GM23248 (cell line): ENCODE data around the gene FZD7. TPM values are rescaled to one million over a fixed set of nuclear protein-coding genes. Genes with fewer than 3 reads are reported as not detected.

Experiments used
- DNase-seq: peaks from one replicate; pipeline ENCODE4 v3.0.0-alpha.2; 2015
- H2AFZ ChIP-seq: fragments of 200-600 bp; sonication (generic); 2 replicates; pipeline ENCODE4 v1.6.1; 2016; ENCODE audit warnings: antibody characterized with exemption
- H3F3A ChIP-seq: fragments of 200-600 bp; sonication (generic); 2 replicates; pipeline ENCODE4 v1.6.1; 2016; ENCODE audit warnings: mild to moderate bottlenecking, antibody characterized with exemption, mixed run types; ENCODE audit not compliant: insufficient read depth
- H3K27ac ChIP-seq: fragments of 200-600 bp; sonication (generic); 2 replicates; pipeline ENCODE4 v1.5.1; 2016; ENCODE audit warnings: mild to moderate bottlenecking
- H3K27me3 ChIP-seq: fragments of 200-600 bp; sonication (generic); replicated peaks from 2 replicates; pipeline ENCODE4 v1.6.1; 2016; ENCODE audit warnings: mild to moderate bottlenecking; ENCODE audit not compliant: insufficient read depth
- H3K36me3 ChIP-seq: fragments of 200-600 bp; sonication (generic); 2 replicates; pipeline ENCODE4 v1.6.1; 2016; ENCODE audit warnings: low read depth, mild to moderate bottlenecking
- H3K4me1 ChIP-seq: fragments of 200-600 bp; sonication (generic); 2 replicates; pipeline ENCODE4 v1.6.1; 2016; ENCODE audit warnings: mild to moderate bottlenecking; ENCODE audit not compliant: insufficient read depth
- H3K4me2 ChIP-seq: fragments of 200-600 bp; sonication (generic); one replicate; pipeline ENCODE4 v1.6.1; 2016; ENCODE audit warnings: mild to moderate bottlenecking; ENCODE audit not compliant: unreplicated experiment
- H3K4me3 ChIP-seq: fragments of 200-600 bp; sonication (generic); 2 replicates; pipeline ENCODE4 v1.5.1; 2016; ENCODE audit warnings: mild to moderate bottlenecking
- H3K79me2 ChIP-seq: fragments of 200-600 bp; sonication (generic); 2 replicates; pipeline ENCODE4 v1.6.1; 2016; ENCODE audit warnings: mild to moderate bottlenecking; ENCODE audit not compliant: insufficient read depth
- H3K9ac ChIP-seq: fragments of 200-600 bp; sonication (generic); 2 replicates; pipeline ENCODE4 v1.6.1; 2016; ENCODE audit warnings: mild to moderate bottlenecking
- H3K9me2 ChIP-seq: fragments of 200-600 bp; sonication (generic); 2 replicates; pipeline ENCODE4 v1.6.1; 2016; ENCODE audit warnings: mixed run types, mild to moderate bottlenecking, moderate library complexity; ENCODE audit not compliant: insufficient read depth
- H3K9me3 ChIP-seq: fragments of 200-600 bp; sonication (generic); one replicate; pipeline ENCODE4 v1.6.1; 2017; ENCODE audit warnings: low read depth
- H4K20me1 ChIP-seq: fragments of 200-600 bp; sonication (generic); 2 replicates; pipeline ENCODE4 v1.6.0; 2016; ENCODE audit not compliant: insufficient read depth
- EZH2 ChIP-seq: fragments of 200-600 bp; sonication (generic); IDR thresholded peaks from 2 replicates; pipeline ENCODE4 v1.6.1; 2018; ENCODE audit warnings: antibody characterized with exemption, mild to moderate bottlenecking; ENCODE audit not compliant: insufficient read depth, poor library complexity, severe bottlenecking
- EZH2phosphoT487 ChIP-seq: fragments of 200-600 bp; sonication (generic); IDR thresholded peaks from 2 replicates; pipeline ENCODE4 v1.6.1; 2018; ENCODE audit warnings: antibody characterized with exemption, moderate library complexity, mild to moderate bottlenecking, low read depth; ENCODE audit not compliant: insufficient read depth
- WGBS, 2 experiments: methylation state at CpG; one replicate each; pipeline ENCODE4 v1.1.6; 2015 to 2017; ENCODE audit warnings: low lambda C conversion rate in 2 of 2, low coverage in 1 of 2; ENCODE audit errors: missing lambda C conversion rate in 2 of 2; 5-methylcytosine and 5-hydroxymethylcytosine counted together
- in situ Hi-C: fragments of 300-500 bp; cut with MboI; formaldehyde crosslinking; loops from 2 replicates; pipeline ENCODE4 v1.15.0; 2020
- polyA plus RNA-seq: library from polyadenylated mRNA; unstranded; fragments of >200 nt; fragmentation: Nextera tagmentation; extraction: Ambion mirVana; gene quantifications from 2 replicates; pipeline ENCODE4 v1.2.1, GENCODE V29; 2016
- total RNA-seq: library from RNA; depleted of rRNA; stranded (reverse); fragments of >200 nt; shearing (Covaris generic); gene quantifications from 2 replicates; pipeline ENCODE4 v1.2.3, GENCODE V29; 2014

Gene FZD7
- total and polyA plus RNA-seq, 2 experiments from 2014 or later = 19.4 to 56.4 TPM

GRCh38 chr2:202031246-202031951 is 2.3 kb upstream of the FZD7 start:
- H3K4me2 ChIP-seq = peak overlapping the region; percentile 97

DNA sequence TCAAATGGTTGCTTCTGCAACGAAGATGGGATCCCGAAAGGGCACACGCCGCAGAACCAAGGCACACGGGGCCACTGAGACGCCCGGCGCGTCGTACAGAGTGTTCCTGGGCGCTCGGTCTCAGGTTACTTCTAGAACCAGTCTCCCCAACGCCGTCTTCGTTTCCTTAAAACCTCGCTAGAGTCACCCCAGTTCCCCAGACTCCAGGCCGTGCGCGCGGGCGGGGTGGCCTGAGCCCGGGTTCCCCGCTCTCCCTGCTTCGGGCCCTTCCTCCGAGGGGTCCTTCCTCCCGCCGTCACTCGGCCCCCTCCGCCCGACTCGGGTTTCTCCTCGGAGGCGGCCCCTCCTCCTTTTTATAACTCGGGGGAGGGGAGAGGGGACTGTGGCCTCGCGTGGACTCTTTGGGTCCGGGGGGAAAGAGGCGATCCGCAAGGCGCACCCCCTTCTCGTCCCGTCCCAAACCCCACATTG is 774 bp upstream of the FZD7 start:
- Histone ChIP-seq H3K27me3 (no peaks in the 10 kb centered on the region), H3K4me2 (peak overlapping the region; percentile 97), H3K9me3 (no peaks in the 10 kb centered on the region), H2AFZ (peak overlapping the region; percentile 96), H3K4me1 (peaks cover 19% of the 10 kb centered on the region), H4K20me1 (no peaks in the 10 kb centered on the region), H3K79me2 (peaks cover 33% of the 10 kb centered on the region), H3F3A (peaks cover 32% of the 10 kb centered on the region), H3K36me3 (no peaks in the 10 kb centered on the region), H3K9me2 (no peaks in the 10 kb centered on the region), H3K27ac (peak overlapping the region; percentile 89), H3K4me3 (peak overlapping the region; percentile 90), H3K9ac (peak overlapping the region; percentile 87)
- in situ Hi-C loops = loop anchor here (10.0 kb wide), 1 partner anchor 178 kb away; no protein-coding TSS in a partner anchor
- 1% methylated on average over 36 to 42 of the region's 42 CpGs for WGBS, 2 experiments
- DNase-seq = peak; percentile 79
- no peak for TF ChIP-seq EZH2
- no peak for TF ChIP-seq EZH2phosphoT487

More at GRCh38 chr2:202031246-202031951, 2.3 kb upstream of the FZD7 start:
- peak overlapping the region; percentile 96 for H2AFZ ChIP-seq
- peaks cover 19% of the 10 kb centered on the region for H3K79me2 ChIP-seq
- H3K36me3 ChIP-seq = no peaks in the 10 kb centered on the region
- peak overlapping the region; percentile 87 for H3K9ac ChIP-seq
- H3F3A ChIP-seq = peaks cover 20% of the 10 kb centered on the region; the same call in 1 of the 2 replicates
- H3K4me1 ChIP-seq = peaks cover 14% of the 10 kb centered on the region
- in situ Hi-C loops = loop anchor here (10.0 kb wide), 1 partner anchor 177 kb away; no protein-coding TSS in a partner anchor
- no peak overlapping the region; the same call in 1 of the 2 replicates for H3K4me3 ChIP-seq
- H3K9me3 ChIP-seq = no peaks in the 10 kb centered on the region
- TF ChIP-seq EZH2 (no peak), EZH2phosphoT487 (no peak)
- DNase-seq = peak; percentile 25
- H3K27me3 ChIP-seq = no peaks in the 10 kb centered on the region
- peak overlapping the region; percentile 65 for H3K27ac ChIP-seq
- no peaks in the 10 kb centered on the region for H4K20me1 ChIP-seq
- H3K9me2 ChIP-seq = no peaks in the 10 kb centered on the region
- WGBS, 2 experiments = 32 to 37% methylated on average over 4 of the region's 4 CpGs

DNA sequence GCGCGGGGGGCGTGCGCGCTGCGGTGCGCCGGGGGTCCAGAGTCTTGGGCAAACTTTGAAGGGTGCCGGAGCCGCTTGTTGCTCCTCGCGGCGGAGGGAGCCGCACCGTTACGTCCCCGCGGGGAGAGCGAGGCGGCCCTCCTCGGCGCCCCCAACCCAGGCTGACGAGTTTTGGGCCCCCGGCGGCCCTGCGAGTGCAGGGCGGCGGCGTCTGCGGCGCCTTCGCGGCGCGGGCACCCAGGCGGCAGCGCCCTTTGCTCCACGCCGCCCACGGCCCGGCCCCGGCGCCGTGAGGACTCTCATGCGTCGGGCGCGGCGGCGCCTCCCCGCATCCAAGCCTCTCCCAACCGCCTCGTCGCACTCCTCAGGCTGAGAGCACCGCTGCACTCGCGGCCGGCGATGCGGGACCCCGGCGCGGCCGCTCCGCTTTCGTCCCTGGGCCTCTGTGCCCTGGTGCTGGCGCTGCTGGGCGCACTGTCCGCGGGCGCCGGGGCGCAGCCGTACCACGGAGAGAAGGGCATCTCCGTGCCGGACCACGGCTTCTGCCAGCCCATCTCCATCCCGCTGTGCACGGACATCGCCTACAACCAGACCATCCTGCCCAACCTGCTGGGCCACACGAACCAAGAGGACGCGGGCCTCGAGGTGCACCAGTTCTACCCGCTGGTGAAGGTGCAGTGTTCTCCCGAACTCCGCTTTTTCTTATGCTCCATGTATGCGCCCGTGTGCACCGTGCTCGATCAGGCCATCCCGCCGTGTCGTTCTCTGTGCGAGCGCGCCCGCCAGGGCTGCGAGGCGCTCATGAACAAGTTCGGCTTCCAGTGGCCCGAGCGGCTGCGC is 814 bp downstream of the FZD7 start:
- in situ Hi-C loops = loop anchor here (5.0 to 10.0 kb wide), 2 partner anchors 133 to 180 kb away; no protein-coding TSS in a partner anchor
- peak overlapping the region; percentile 63 for H2AFZ ChIP-seq
- DNase-seq = peak; percentile 83

More for the DNA sequence above, 814 bp downstream of the FZD7 start:
- Histone ChIP-seq H3K79me2 (peaks cover 49% of the 10 kb centered on the region), H3K4me2 (peak overlapping the region; percentile 96), H3K9me2 (no peaks in the 10 kb centered on the region), H3K27me3 (no peaks in the 10 kb centered on the region), H3K4me3 (peak overlapping the region; percentile 80), H4K20me1 (no peaks in the 10 kb centered on the region), H3K9me3 (no peaks in the 10 kb centered on the region), H3K4me1 (peaks cover 35% of the 10 kb centered on the region), H3F3A (peaks cover 39% of the 10 kb centered on the region), H3K36me3 (no peaks in the 10 kb centered on the region), H3K9ac (peak overlapping the region; percentile 86), H3K27ac (peak overlapping the region; percentile 83)
- 1% methylated on average over 66 to 101 of the region's 105 CpGs for WGBS, 2 experiments
- TF ChIP-seq EZH2 (no peak), EZH2phosphoT487 (no peak)
